AG10803 (cell line): ENCODE measurements around the gene SPOCK1.
A peak's percentile ranks its signal among the peaks of the same experiment; 100 is the strongest.

ENCODE experiments used
- DNase-seq: peaks from one replicate; pipeline ENCODE4 v3.0.0; 2010; ENCODE audit warnings: low read depth
- H3K4me3 ChIP-seq: 2 replicates; pipeline ENCODE4 v1.5.1; 2011; ENCODE audit warnings: mild to moderate bottlenecking, low read length, control low read depth
- TF ChIP-seq, protein P1 (sequence below): conservative IDR thresholded peaks from 2 replicates; pipeline ENCODE4 v1.5.1; 2011; ENCODE audit warnings: mild to moderate bottlenecking, low read length, control low read depth, inconsistent platforms

SPOCK1 gene

GRCh38 chr5:137027758-137028157 is 471.4 kb downstream of the SPOCK1 start:
- no peak for DNase-seq
- no peak overlapping the region for H3K4me3 ChIP-seq
- TF ChIP-seq, protein P1, sequence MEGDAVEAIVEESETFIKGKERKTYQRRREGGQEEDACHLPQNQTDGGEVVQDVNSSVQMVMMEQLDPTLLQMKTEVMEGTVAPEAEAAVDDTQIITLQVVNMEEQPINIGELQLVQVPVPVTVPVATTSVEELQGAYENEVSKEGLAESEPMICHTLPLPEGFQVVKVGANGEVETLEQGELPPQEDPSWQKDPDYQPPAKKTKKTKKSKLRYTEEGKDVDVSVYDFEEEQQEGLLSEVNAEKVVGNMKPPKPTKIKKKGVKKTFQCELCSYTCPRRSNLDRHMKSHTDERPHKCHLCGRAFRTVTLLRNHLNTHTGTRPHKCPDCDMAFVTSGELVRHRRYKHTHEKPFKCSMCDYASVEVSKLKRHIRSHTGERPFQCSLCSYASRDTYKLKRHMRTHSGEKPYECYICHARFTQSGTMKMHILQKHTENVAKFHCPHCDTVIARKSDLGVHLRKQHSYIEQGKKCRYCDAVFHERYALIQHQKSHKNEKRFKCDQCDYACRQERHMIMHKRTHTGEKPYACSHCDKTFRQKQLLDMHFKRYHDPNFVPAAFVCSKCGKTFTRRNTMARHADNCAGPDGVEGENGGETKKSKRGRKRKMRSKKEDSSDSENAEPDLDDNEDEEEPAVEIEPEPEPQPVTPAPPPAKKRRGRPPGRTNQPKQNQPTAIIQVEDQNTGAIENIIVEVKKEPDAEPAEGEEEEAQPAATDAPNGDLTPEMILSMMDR = no peak

DNA sequence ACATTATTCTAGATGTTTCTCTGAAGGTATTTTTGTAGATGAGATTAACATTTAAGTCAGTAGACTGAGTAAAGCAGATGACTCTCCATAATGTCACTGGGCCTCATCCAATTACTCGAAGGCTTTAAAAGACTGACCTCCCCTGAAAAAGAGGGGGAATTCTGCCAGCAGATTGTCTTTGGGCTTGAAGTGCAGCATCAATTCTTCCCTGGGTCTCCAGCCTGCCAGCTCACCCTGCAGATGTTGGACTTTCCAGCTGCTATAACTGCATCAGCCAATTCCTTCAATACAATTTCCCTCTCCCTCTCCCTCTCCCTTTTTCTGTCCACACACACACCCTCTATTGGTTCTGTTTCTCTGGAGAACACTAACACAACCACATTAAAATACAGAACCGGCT is 472.8 kb downstream of the SPOCK1 start:
- TF ChIP-seq, protein P1 = no peak
- DNase-seq = no peak
- no peak overlapping the region for H3K4me3 ChIP-seq

GRCh38 chr5:137024044-137024443 is 475.1 kb downstream of the SPOCK1 start:
- TF ChIP-seq, protein P1 = no peak
- no peak for DNase-seq
- no peak overlapping the region for H3K4me3 ChIP-seq

- DNase-seq = no peak
- no peak overlapping the region for H3K4me3 ChIP-seq
- TF ChIP-seq, protein P1 = no peak
Observed at GRCh38 chr5:137023371-137023770, 475.8 kb downstream of the SPOCK1 start.

DNA sequence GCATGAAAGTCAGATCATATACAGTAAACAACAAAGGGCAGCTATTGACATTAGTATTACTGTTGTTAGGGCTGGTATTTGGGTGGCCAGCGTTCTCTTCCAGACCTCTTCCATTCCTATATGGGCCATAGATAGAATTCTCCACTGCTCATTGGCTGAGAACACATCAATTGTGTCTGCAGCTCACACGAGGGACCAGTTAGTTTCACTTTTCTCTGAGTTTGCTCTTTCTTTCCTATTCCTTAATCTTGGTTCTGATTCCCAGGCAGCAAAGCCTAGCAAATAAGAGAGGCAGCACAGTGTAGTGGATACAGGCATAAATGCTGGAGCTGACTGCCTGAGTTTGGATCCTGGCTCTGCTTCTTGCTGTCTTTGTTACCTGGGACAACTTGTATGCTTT is 476.4 kb downstream of the SPOCK1 start:
- no peak overlapping the region for H3K4me3 ChIP-seq
- TF ChIP-seq, protein P1 = no peak
- DNase-seq = no peak

GRCh38 chr5:137022043-137022442 is 477.1 kb downstream of the SPOCK1 start:
- TF ChIP-seq, protein P1 = no peak
- no peak overlapping the region for H3K4me3 ChIP-seq
- peak; percentile 40 for DNase-seq

DNA sequence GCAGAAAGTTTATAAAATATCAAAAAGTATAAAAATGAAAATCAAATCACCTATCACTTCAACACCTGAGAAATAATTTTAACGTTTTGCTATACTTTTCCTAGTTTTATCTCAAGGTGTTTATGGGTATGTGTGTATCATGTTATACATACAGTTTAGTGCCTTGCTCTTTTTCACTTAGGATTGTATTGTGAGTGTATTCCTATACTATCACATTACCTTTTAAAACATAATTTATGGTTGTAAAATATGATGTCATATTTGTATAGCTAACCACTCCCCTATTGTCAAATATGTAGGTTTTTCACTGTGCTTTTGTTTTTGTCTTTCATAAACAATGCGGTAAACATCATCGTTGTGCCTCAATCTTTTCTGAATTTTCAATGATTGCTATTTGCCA is 479.9 kb downstream of the SPOCK1 start:
- no peak overlapping the region for H3K4me3 ChIP-seq
- TF ChIP-seq, protein P1 = no peak
- no peak for DNase-seq
